Muscle of arm (tissue), 14 donors: ENCODE data around the gene ZC3H7B. TPM values are rescaled to one million over a fixed set of nuclear protein-coding genes. Genes with fewer than 3 reads are reported as not detected.
"Not testable (repeated sequence)": the region's sequence is repeated elsewhere in the genome, so short reads cannot be mapped to it uniquely, and the experiment has no call there.

Experiments
- DNase-seq: peaks from one replicate; pipeline ENCODE4 v3.0.0-alpha.2; 2013
- long read RNA-seq, 11 donors: transcript quantifications; one replicate each; lab custom pipeline, GENCODE V29; 2026
- polyA plus RNA-seq, 12 donors: library from polyadenylated mRNA; unstranded; fragments of 120-200 nt; gene quantifications; one replicate each; pipeline ENCODE4 v1.2.1, GENCODE V29; 2013; ENCODE audit not compliant: insufficient read length in 12 of 12

The ZC3H7B gene
- 10 to 100 TPM in 11 of 12 donors, not detected in 1; 32.3 to 57.9 (median 37.8) TPM for polyA plus RNA-seq
- long read RNA-seq, donor 1, full-length matches to known transcripts = 1 of 13 reads
- long read RNA-seq, donor 1, partial matches to known transcripts = 12 of 13 reads
- long read RNA-seq, donor 1, other reads (novel, unspliced or antisense) = 0 of 13 reads
- long read RNA-seq, donor 2, full-length matches to known transcripts = 1 of 1 reads
- long read RNA-seq, donor 2, partial matches to known transcripts = 0 of 1 reads
- long read RNA-seq, donor 2, other reads (novel, unspliced or antisense) = 0 of 1 reads
- long read RNA-seq, donor 3 = 0 reads
- long read RNA-seq, donor 4 = 0 reads
- long read RNA-seq, donor 5, full-length matches to known transcripts = 4 of 16 reads
- long read RNA-seq, donor 5, partial matches to known transcripts = 12 of 16 reads
- long read RNA-seq, donor 5, other reads (novel, unspliced or antisense) = 0 of 16 reads
- long read RNA-seq, donor 6, full-length matches to known transcripts = 1 of 6 reads
- long read RNA-seq, donor 6, partial matches to known transcripts = 5 of 6 reads
- long read RNA-seq, donor 6, other reads (novel, unspliced or antisense) = 0 of 6 reads
- long read RNA-seq, donor 7 = 0 reads
- long read RNA-seq, donor 8, full-length matches to known transcripts = 1 of 18 reads
- long read RNA-seq, donor 8, partial matches to known transcripts = 17 of 18 reads
- long read RNA-seq, donor 8, other reads (novel, unspliced or antisense) = 0 of 18 reads
- long read RNA-seq, donor 9, full-length matches to known transcripts = 1 of 14 reads
- long read RNA-seq, donor 9, partial matches to known transcripts = 13 of 14 reads
- long read RNA-seq, donor 9, other reads (novel, unspliced or antisense) = 0 of 14 reads
- long read RNA-seq, donor 10, full-length matches to known transcripts = 1 of 17 reads
- long read RNA-seq, donor 10, partial matches to known transcripts = 16 of 17 reads
- long read RNA-seq, donor 10, other reads (novel, unspliced or antisense) = 0 of 17 reads
- long read RNA-seq, donor 11 = 0 reads

- peak; percentile 78 for DNase-seq
These were observed at the start of gene ZC3H7B for GRCh38 chr22:41301085-41302020. Gene ZC3H7B, plus strand, starts transcription at chr22:41301525. Its CDS starts 19,136 bp downstream, at chr22:41320661.

- no peak for DNase-seq
These were observed 49.0 kb upstream of the ZC3H7B start for GRCh38 chr22:41252365-41252764.

DNA sequence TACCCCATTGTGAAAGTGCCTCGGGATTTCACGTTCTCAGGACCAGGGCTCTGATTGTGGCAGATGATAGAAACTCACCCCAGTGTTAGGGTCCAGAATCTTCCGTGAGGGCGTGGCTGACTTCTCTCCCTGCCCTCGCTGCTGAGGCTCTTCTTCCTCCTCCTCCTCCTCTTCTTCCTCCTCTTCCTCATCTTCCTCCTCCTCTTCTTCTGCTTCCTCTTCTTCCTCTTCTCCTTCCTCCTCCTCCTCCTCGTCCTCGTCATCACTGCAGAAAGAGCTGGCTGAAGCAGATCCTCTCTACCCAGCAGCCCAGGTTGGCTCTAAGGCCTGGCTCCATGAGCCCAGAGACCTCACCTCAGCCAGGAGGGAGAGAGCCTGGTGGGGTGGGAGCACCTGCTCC lies 47.1 kb upstream of the ZC3H7B start:
- DNase-seq = no peak

GRCh38 chr22:41256254-41257253 lies 44.8 kb upstream of the ZC3H7B start:
- DNase-seq = no peak

DNA sequence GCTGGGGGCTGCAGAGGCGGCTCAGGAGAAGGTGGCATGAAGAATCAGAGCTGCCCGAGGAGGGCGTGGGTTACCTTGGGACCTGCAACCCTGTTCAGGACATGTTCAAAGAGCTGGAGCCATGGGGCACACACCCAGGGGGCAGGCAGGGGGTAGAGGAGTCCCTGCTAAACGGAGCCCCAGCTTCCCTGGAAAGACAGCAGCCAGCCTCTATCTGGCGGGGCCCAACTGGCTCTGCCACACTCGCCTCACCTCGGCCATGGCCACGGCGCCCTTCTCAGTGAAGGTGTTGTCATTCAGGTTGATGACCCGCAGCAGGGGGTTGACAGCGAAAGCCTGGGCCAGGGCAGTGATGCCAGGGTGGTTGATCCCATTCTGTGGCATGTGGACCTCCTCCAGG lies 43.6 kb upstream of the ZC3H7B start:
- DNase-seq = no peak

GRCh38 chr22:41259756-41260155 lies 41.6 kb upstream of the ZC3H7B start:
- not testable (repeated sequence) for DNase-seq

- no peak for DNase-seq
These were observed 40.5 kb upstream of the ZC3H7B start for GRCh38 chr22:41260871-41261270.

DNA sequence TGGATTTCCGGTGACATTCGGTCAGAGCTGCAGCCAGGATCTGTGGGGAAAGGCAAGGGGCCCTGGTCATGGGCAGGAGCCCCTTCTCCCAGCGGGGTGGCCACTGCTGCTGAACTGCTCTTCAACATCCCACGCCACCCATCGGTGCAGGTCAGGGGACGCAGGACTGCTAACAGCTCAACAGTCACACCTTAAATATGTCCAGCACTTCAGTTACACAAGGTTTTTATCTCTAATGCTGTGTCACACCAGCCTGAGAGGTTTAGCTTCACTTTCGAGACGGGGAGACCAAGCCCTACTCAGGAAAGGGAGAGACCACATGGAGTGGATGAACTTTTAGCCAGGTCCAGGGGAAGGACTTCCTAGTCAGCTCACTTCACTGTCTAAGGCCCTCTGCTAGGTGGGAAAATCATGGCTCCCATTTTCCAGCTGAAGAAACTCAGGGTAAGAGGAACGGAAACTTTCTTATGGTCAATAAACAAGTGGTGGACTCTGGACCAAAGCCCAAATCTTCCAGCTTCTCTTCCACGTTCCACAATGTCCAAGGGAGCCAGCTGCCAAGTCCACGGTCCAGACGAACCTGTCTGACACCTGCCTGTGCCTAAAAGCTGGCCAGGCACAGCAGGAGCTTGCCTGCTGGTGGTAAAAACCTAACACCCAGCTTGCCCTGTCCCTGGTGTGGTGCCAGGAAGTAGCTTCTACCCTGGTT lies 39.6 kb upstream of the ZC3H7B start:
- DNase-seq = no peak

GRCh38 chr22:41262250-41262765 lies 39.0 kb upstream of the ZC3H7B start:
- DNase-seq = no peak

DNA sequence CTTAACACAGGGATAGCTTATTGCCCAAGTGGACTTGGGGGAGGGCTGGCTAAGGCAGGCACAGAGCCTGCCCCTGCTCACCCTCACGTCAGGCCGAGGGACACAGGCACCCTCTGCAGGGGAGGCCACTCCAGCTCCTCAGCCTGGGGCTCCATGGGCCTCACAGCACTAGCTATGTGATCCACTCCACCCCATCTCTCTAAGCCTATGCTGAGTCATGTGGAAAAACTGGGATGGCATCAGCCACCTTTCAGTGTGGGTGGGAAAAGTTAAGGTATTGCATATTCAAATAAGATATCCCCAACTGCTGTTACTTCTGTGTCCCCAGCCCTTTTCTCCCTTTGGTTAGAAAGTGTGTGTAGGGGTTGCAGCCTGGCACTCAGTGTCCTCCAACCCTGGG lies 37.6 kb upstream of the ZC3H7B start:
- no peak for DNase-seq

DNA sequence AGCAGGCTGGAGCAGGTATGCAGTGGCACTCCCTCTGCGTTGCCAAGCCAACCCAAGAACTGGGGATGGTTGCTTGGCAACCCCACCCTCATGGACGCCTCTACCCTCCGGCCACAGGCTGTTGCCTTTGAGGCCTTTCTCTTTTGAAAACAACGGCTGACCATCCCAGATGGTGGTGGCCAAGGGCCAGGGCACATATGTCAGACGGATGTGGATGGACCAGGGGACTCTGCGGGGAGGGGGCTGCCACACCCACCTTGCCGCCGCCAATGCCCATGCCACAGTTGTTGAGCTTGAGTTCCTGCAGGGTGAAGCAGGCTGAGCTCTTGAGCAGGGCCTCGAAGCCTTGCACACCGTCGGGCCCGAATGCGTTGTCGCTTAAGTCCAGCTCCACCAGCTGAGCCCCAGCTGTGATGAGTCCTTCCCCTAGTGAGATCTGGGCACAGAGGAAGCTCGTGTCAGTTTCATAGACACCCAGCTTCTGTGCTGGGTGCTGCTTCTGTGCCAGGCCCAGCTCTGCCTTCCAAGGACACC lies 36.9 kb upstream of the ZC3H7B start:
- no peak for DNase-seq

- no peak for DNase-seq
These were observed 33.4 kb upstream of the ZC3H7B start for GRCh38 chr22:41267958-41268357.

DNA sequence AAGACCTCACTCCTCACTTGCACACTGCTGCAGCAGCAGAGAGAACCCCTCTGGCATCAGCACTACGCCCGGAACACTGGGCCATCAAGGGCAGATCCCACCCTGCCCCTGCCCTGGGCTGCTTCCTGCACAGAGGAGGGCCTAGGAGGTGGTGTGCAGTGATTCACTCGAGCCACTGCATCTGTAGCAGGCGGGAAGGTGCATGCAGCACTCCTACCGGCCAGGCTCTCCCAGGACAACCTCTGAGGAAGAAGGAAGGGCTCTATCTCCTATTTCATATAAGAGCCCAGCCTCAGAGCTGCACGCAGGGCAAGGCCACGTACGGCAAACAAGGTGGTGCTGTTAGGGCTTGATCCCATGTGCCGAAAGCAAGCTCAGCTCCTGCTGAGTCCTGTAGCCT lies 29.5 kb upstream of the ZC3H7B start:
- no peak for DNase-seq

DNA sequence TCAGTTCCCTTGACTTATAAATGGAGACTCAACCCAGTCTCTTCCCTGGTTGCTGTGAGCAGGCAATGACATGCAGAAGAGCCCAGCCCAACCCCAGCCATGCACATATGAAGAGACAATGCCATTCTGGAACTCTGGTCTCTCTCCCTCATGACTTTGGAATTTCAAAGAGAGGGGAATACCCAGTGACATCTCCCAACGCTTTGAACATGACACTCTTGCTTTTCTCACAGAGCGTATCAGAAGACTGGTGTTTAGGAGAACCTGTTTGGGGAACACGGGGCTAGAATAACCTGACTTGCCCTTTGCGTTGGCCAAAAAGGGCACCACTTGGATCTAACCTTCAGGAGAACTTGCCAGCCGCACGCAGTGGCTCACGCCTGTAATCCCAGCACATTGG lies 28.2 kb upstream of the ZC3H7B start:
- DNase-seq = no peak

DNA sequence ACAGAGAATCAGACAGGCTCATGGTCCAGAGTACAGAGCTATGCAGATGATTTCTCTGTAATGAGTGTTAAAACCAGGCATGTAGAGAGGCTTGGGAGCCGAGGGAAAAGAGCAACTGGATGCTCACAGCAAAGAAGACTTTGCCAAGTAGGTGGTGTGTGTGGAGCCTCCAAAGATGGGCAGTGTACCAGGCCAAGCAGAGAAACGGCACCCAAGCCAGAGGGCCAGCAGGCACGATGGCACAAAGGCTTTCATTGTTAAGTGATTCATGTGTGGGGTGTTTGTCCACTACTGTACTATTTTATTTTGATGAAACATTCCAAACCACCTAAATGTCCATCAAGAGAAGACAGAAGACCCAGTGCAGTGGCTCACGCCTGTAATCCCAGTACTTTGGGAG lies 26.5 kb upstream of the ZC3H7B start:
- DNase-seq = no peak

DNA sequence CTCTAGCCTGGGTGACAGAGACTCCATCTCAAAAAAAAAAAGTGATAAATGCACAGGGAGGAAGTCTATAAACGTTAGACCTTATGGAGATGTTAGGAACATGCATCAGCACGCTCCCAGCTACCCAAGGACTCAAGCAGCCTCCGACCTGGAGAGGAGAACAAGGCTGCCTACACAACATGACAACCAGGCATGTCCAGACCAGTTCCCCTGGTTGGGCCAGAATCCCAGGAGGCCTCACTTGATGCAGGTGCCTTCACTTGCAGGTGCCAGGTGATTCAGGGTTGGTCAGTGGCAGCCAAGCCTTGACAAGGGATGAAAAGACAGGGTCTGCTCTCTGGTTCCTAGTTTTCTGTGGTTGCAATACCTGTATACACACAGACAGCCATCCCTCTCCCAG lies 21.3 kb upstream of the ZC3H7B start:
- DNase-seq = no peak

DNA sequence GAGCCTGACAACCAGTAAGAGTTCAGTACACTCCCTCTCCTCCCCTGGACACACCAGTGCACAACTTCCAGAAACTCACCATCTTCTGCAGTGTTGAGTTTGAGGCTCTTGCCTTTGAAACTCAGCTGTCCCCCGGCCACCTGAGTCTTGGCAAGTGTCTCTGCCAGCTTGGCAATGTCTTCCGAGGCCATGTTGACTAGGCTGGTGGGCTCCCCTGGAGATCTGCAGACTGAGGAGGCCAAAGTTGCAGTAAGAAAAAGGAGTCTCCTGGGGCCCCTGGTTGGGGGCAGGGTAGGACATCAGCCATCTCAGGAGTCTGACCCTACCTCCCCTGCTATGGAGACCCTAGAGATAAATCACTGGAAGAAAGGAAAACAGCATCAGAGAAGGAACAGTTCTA lies 20.5 kb upstream of the ZC3H7B start:
- DNase-seq = no peak

DNA sequence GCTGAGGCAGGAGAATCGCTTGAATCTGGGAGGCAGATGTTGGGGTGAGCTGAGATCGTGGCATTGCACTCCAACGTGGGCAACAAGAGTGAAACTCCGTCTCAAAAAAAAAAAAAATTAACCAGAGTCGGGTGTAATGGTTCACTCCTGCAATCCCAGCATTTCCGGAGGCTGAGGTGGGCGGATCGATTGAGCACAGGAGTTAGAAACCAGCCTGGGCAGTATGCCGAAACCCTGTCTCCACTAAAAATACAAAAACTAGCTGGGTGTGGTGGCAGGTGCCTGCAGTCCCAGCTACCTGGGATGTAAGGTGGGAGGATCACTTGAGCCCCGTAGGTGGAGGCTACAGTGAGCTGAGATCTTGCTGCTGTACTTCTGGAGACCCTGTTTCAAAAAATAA lies 16.9 kb upstream of the ZC3H7B start:
- DNase-seq = no peak

DNA sequence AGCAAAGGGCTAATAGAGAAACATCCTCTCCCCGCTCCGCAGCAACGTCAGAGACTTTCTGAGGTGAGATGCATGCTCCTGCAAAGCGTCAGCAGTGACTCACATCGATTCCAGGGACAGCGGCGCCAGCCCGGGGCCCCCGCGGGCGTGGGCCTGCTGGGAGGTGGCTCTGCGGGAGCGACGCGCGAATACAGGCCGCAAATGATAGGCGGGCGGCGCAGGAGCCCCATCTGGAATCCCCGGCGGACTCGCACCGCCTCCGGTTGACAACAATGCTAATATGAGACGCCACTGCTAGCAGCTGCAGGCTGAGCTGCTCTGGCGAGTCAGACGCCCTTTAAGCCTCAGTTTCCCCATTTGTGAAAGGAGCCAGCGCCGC lies 15.9 kb upstream of the ZC3H7B start:
- peak; percentile 11 for DNase-seq
